DMS153 (cell line): ENCODE measurements around the gene KAT6B.
"Not testable (repeated sequence)": the region's sequence is repeated elsewhere in the genome, so short reads cannot be mapped to it uniquely, and the experiment has no call there.

Source experiments
- DNase-seq: peaks from one replicate; lab custom pipeline; 2025; lab: John Stamatoyannopoulos, UW

Gene KAT6B

GRCh38 chr10:74890460-74890859 lies 64.1 kb downstream of the KAT6B start:
- DNase-seq, result no peak

DNA sequence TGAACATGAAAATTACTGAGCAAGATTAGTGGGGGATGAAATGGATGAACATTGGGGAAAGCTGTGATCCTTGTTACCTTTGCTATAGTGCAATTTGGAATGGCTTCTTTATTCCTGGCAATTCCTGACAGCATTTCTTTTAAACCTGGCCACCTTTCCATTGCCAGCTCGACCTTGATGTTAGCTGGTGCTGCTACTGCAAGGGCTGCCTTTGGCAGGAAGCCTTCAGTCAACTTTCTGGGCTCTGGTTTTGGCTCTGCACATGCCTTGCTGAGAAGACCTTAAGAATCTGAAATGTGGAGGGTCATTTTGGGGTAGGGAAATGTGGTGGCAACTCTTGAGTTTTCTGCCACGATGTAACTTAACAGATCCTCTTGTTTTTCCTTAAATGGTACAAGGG lies 64.7 kb downstream of the KAT6B start:
- no peak for DNase-seq

DNA sequence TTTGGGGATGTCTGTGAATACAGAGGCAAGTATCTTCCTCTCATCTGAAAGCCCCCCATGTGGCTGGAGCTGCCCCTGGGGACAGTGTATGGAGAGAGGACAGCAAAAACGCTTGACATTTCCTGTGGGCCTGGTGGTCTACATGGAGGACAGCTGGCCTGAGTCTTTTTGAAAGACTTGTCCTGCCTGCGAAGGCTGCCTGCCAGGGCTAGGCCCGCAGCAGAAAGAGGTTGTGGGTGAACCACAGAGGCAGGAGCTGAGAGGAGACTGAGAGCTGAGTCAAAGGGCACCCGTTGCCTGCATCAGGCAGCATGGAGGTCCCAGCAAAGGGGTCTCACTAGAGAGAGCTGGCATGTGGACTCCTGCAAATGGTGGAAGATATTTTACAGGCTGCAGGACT lies 66.4 kb downstream of the KAT6B start:
- no peak for DNase-seq

GRCh38 chr10:74893329-74893728 lies 66.9 kb downstream of the KAT6B start:
- DNase-seq, result not testable (repeated sequence)

DNA sequence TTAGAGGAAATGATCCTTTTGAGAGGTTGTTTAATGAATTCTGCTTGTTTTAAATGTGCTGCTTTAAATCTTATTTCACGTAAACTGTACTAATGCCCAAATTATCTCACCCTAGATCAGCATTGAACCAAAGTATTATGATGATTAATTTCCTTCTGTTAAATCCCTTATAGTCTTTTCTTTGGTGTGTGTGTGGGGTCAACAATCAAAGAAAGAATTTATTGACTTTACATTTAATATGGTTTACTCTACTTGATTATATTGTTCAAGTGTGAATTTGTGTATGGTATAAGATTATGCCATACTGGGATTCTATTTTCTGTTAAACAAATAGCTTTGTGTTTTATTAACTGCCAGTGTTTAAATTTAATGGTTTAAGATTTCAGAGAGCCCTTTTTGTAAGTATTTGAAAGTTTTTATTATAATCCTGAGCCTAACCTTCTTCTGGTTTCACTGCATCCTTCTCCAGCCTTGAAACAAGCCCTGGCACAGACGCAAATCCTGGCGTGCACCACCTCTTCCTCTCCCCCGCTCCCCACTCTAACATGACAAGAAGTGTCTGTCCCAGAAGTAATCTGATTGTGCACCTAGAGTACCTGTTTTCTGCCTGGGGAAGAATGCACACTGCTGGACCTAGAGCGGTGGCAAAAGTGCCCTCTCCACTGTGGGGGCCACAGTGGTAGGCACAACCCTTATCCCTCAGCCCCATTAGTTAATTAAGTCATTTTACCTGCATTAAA lies 70.6 kb downstream of the KAT6B start:
- no peak for DNase-seq

- DNase-seq, result no peak
These were observed 72.0 kb downstream of the KAT6B start for GRCh38 chr10:74898201-74898976.

- DNase-seq, result no peak
These were observed 73.9 kb downstream of the KAT6B start for GRCh38 chr10:74900297-74900696.

DNA sequence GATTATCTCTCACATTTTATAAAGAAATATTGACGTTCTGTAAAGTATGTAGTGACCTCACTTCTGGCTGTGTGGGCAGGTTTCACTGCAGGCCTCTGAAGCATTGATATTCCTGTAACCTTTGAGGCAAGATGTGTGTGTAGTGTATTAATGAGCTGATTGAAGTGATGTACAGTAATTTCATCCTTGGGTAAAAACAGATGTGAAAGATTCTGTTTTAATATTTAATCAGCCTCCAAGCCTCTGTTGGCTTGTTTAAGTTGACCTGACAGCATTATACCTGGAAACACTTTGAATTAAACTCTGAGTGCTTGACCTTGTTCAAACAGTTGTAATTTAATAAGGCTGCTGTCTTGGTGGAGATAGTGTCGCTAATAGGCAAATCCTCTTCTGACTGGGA lies 74.9 kb downstream of the KAT6B start:
- peak; percentile 41 for DNase-seq

DNA sequence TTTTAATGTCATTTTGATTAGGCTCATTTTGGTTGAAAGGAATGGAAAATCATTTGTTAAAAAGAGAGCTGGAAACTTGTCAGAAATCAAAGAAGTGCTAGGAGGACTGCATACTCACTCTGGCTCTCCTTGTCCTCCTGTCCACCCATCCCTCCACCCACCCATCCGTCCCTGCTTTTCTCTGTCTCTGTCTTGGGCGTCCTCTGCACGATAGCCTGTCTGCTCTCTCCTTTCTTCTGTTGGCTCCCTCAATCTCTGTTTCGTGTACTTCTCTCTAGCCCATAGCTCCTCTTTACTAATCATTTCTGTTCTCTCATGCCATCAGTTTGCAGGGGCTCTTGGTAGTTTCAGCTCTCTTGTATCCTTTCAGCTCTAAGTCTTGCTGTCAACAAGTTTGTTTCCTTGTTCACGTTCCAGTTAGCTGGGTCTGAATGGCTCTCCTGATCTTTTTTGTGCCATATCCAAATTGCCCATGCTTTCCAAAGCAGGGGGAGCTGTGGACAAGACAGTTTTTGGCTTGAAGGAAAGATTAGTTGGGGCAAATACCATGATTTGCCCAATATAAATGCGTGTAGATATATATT lies 75.6 kb downstream of the KAT6B start:
- DNase-seq, result no peak

- no peak for DNase-seq
These were observed 77.1 kb downstream of the KAT6B start for GRCh38 chr10:74903491-74903890.

- no peak for DNase-seq
These were observed 80.3 kb downstream of the KAT6B start for GRCh38 chr10:74906611-74907198.

DNA sequence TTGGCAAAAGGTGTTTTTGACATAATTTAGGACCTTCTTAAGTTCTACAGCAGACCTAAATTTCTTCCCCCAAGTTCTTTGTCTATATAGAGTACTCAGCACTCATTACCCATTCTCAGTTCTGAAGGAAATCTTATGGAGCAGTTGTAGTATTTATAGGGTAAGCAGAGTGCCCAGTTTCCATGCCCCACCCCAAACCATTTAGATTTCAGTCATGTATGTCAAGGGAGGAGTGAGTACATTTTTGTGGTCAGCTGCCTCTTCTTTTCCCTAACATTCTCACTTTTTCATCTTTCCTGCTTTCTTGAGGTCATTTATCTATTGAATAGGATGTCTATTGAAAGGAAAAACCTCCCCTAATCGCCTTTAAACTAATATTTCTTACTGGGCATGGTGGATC lies 83.3 kb downstream of the KAT6B start:
- DNase-seq, result no peak

DNA sequence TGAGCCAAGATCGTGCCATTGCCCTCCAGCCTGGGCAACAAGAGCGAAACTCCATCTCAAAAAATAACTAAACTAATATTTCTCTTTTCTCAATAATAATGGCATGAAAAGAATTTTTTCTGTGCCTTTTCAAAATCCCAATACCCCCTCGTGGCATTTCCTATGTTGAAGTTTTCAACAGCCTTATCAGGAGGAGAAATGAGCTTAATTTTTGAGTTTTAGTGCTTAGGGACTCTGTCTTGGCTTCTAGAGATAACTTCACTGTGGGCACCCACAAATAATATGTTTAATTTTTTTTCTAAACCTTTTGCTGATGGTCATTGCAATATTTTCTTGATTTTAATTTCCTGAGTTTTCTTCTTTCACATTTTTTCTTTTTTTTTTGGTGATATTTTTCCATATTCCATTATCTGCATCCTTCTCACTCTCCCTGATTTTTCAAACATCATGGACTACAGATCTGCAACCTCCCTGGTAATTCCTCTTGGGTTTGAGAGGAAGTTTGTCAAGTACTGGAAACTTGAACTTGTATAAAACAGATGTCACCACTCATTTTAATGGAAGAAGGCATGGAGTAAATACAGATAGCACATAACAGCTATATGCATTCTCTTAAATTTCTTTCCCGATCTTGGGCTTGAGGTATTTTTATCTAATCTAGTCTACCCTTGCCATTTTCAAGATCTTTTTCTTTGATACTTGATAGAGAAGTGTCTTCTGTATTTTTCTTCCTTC lies 84.0 kb downstream of the KAT6B start:
- no peak for DNase-seq

GRCh38 chr10:74910976-74911350 lies 84.6 kb downstream of the KAT6B start:
- no peak for DNase-seq

DNA sequence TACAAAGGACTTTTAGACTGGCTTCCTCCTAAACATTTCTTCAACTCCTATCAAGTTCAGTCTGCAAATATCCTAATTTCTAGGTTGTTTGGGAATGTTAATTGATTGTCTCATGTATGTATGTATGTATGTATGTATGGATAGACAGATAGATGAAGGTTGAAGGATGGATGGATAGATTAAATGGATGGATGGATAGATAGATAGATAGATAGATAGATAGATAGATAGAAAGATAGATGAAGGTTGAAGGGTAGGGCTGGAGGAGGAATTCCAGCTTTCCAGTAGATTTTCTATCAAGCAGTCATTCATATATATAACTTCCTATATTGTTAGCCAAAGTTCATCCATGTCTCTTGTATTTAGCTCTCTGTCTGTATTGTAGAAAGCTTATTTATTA lies 85.8 kb downstream of the KAT6B start:
- DNase-seq, result no peak

DNA sequence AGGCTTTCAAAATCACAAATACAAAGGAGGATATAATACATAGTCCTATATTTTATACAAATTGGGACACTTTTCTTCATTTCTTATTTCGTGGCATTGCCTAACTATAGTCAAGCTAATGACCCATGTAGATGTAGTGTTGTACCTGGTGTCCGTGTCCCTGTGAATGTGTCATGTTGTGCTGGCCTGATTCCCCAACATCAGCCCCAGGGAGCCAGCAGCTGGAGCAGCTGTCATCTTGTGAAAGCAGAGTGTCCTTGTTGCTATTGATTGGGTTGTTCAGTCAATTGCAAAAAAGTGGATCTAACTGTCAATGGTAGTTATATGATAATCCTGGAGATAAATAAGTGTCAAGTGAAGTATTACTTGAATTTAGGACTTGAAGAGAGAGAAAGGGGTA lies 86.3 kb downstream of the KAT6B start:
- no peak for DNase-seq

DNA sequence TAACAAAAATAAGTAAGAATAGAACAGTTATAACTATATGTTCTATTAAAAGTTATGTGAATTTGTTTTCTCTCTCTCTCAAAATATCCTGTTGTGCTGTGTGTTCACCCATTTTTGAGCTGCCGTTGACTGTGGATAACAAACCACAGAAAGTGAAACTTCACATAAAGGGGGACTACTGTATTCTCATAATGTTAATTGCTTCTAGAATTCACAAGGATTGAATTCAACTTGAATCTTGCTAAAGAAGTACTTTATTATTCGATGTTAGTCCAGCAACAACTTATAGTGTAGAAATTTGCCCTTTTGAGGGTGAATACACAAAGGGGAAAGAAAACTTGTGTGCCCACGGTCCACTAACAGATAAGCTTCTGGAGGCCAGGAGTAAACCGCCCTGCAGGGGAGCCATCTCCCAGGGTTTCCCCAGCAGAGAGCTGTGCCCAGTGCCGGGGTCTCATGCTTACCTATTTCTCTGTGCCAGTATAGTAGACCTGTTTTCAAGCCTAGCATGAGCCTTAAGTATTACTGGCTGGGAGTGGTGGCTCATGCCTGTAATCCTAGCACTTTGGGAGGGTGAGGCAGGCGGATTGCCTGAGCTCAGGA lies 87.1 kb downstream of the KAT6B start:
- DNase-seq, result no peak

DNA sequence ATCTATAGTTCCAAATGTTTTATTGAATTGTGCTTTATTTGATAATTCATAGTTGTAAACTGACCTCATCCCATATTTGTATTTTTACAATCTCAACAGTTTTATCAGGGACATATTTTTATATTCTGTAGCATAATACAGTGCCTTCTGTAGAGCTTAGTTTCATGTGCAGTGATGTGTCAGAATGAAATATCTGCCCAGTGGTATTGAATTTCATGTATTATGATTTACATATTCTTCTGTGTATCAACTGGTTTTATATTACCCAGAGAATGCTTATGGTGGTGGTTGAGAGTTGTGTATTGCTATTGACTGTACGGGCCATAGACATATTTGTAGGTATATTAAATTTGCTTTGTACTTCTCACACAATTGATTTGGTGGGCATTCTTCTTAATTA lies 89.9 kb downstream of the KAT6B start:
- DNase-seq, result no peak

DNA sequence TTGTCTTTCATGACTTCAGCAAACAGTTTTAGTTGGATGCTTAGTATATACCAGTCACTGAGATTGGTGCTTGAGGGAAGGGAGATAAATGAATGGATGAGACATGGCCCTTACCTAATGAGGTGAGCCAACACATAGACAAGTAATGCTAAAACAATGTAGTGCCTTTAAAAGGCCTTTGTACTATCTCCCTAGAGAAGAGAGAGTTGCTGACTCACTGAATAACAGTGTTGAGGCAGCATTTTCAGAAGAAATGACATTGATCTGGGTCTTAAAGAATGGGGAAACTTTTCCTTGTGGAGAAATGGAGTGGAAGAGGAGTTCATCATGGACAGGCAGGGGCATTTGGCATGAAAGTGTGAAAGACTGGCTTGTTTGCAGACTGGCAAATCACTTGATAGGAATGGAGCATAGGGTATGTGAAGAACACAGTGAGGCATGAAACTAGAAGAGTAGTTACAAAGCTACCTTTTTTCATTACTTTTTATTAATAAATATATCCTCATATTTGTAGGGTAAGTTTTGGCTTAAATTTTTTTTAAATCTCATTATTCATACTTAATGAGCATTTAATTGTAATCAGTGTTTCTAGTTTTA lies 91.2 kb downstream of the KAT6B start:
- DNase-seq, result no peak

DNA sequence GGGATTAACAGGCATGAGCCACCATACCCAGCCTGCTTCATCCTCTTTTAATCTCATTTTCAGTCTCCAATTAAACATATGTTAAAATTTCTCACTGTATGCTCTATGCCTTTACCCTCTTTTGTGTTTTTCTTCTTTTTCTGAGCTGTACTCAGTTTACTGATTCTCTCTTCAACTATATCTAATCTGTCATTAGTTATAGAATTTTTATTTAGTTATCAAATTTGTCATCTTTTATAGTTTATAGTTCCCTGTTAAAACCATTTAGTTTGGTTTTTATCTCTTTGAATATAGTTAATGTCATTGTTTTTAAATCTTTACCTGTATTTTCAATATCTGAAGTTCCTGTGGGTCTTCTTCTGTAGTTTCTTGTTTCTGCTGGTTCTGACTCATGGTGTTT lies 93.3 kb downstream of the KAT6B start:
- DNase-seq, result no peak

DNA sequence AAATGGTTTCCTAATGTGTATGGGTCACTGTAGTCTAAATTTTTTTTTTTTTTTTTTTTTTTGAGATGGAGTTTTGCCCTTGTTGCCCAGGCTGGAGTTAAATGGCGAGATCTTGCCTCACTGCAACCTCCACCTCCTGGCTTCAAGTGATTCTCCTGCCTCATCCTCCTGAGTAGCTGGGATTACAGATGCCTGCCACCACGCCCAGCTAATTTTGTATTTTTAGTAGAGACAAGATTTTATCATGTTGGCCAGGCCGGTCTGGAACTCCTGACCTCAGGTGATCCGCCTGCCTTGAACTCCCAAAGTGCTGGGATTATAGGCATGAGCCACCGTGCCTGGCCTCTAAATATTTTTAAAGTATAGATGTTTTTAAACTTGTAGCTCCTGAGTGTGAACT lies 94.7 kb downstream of the KAT6B start:
- not testable (repeated sequence) for DNase-seq
